ENCODE measurements around the gene JPT1.
A peak's percentile ranks its signal among the peaks of the same experiment; 100 is the strongest.

The JPT1 gene, protein sequence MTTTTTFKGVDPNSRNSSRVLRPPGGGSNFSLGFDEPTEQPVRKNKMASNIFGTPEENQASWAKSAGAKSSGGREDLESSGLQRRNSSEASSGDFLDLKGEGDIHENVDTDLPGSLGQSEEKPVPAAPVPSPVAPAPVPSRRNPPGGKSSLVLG

DNA sequence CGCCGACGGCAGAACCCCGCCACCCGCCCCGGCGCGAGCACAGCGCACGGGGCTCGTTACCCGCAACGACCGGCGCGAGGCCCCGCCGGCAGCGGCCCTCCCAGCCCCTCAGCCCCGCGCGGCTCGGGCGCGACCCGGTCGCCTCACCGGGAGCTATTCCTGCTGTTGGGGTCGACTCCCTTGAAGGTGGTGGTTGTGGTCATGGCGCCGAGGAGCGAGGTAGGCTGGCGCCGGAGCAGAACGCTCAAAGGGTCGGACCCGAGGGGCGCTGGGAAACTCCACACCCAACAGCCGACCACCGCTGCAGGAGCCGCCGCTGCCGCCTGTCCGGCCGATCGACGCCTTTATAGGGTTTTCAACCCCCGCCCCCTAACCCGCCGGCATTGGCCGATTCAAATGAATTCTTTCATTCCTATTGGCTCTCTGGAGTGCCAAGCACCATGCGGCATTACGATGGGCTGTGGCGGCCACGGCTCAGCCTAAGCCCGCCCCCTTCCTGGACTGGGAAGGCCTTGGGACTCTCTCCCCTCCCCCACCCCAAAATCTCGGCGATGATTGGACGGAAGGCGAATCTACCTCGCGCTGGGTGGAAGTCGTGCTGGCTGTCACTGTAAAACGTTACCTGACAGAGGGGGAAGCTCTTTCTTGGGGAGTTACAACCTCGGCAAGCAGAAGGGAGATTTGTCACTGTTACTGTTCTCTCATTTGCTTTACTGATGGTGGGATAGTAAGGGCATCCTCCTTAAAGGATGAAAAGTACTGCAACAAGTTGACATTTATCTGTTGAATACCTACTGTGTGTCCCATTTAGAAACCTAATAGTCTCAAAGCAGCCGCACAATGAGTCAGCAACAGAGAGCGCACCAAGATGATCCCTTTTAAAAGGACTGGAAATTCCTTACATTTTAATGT lies at the start of gene JPT1:
Gene JPT1, minus strand, starts transcription at position 318 of the 912 bp plus-strand sequence. Its CDS starts 115 bp downstream, at position 203.
- TF ChIP-seq POLR2A (IDR thresholded peaks at IDR 0.05; ENCODE audit: low read length), result peak; percentile 98
- no peak for TF ChIP-seq GATA1 (IDR thresholded peaks at IDR 0.05; ENCODE audit: low read depth, low read length)
- peak; percentile 98 to 99 for DNase-seq

DNA sequence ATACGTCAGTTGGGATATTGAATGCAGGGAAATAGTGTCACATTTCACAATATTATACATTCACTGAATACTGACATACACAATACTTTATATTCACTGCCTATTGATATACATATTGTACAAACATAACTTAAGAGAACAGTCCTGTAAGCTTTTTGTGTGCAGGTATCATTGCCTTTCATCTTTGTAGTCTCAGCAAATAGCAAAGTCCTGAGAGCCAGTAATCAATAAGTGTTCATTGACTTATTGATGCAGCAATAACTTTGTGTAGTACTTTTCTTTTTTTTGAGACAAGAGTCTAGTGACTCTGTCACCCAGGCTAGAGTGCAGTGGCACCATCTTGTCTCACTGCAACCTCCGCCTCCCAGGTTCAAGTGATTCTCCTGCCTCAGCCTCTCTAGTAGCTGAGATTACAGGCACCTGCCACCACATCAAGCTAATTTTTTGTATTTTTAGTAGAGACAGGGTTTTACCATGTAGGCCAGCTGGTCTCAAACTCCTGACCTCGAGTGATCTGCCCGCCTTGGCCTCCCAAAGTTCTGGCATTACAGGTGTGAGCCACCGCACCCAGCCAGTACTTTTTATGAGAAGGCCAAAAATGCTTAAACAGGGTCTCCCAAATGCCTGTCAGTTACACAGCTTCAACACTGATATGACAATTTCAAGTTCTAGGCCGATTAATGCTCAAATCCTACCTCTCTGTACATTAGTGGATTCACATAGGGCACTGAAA lies 45.7 kb upstream of the JPT1 start:
- no peak for DNase-seq
- TF ChIP-seq GATA1 (IDR thresholded peaks at IDR 0.05; ENCODE audit: low read depth, low read length) (no peak), POLR2A (IDR thresholded peaks at IDR 0.05; ENCODE audit: low read length) (no peak)

DNA sequence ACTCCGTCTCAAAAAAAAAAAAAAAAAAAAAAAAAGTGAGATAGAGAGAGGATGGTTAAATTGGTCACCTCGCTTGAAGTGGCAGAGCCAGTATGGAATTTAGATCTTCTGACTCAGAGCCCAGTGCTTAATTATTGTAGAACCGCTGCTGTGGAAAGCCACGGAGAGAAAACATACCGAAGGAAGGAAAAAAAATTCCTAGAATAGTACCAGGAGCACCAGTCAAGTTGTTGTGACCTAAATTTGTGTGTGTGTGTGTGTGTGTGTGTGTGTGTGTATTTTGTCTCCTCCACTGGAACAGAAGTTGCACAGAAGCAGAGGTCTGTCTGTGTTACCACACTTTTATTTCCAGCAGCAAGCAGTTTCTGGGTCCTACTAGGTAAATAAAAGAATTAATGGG lies 40.6 kb upstream of the JPT1 start:
- no peak for TF ChIP-seq GATA1 (IDR thresholded peaks at IDR 0.05; ENCODE audit: low read depth, low read length)
- TF ChIP-seq POLR2A (IDR thresholded peaks at IDR 0.05; ENCODE audit: low read length), result no peak
- DNase-seq, result no peak

DNA sequence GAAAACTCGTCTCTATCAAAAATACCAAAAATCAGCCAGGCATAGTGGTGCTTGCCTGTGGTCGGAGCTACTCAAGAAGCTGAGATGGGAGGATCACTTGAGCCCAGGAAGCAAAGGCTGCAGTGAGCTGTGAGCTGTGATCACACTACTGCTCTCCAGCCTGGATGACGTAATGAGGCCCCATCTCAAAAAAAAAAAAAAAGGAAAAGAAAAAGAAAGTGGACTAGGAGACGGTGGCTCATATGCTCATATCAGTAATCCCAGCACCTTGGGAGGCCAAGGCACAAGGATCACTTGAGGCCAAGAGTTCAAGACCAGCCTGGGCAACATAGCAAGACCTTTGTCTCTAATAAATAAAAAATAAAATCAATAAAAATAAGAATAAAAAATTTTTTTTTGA lies 37.3 kb upstream of the JPT1 start:
- no peak for TF ChIP-seq POLR2A (IDR thresholded peaks at IDR 0.05; ENCODE audit: low read length)
- no peak for TF ChIP-seq GATA1 (IDR thresholded peaks at IDR 0.05; ENCODE audit: low read depth, low read length)
- DNase-seq, result peak; percentile 20 to 39

DNA sequence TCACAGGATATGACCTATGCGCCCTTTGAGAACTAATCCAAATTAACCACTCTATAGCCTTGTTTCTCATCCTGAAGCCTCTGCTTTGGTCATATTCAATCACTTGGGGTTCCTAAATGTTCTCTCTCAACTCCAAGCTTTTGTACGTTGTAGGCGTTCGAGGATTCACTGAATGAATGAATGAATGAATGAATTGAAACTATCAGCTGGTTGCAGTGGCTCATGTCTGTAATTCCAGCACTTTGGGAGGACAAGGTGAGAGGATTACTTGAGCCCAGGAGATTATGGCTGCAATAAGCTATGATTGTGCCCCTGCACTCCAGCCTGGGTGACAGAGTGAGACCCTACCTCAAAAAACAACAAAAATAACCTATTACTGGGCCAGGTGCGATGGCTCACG lies 34.3 kb upstream of the JPT1 start:
- no peak for DNase-seq
- TF ChIP-seq GATA1 (IDR thresholded peaks at IDR 0.05; ENCODE audit: low read depth, low read length) (no peak), POLR2A (IDR thresholded peaks at IDR 0.05; ENCODE audit: low read length) (no peak)

DNA sequence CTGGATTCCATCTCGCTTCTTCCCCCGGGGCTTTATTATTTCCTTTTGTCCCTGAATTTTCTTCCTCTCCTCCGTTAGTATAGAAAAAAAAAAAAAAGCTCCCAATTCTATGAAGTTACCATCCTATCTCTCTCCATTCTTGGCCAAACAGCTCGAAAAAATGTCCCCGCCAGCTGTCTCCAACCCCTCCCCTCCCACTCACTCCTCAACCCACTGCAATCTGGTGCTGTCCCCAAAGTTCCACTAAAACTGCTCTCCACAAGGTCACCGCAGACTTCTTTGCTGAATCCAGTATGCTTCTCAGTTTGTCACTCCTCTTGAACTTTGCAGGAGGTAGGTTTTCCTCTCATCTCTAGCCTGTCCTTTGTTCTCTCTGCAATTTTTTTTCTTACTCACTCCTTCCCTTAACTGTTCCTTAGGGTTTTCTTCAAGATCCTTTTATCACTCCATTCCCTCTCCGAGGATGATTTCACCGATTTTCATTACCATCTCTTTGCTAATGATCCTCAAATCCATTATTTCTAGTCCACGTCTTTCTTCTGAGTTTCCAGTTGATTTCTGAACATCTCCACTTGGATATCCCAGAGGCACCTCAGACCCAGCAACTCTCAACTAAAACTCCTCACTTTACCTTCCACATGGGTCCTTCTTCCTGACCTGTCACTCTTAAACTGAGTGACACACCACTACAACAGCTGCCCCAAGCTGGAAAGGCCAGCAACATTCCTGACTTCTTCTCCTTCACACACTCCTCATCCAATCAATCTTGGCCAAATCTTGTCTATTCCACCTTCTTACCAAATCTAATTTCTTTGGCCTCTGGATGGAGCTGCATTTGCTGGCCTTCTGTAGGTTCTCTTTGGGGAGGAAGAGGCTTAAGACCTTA lies 29.9 kb upstream of the JPT1 start:
- no peak for DNase-seq
- TF ChIP-seq GATA1 (IDR thresholded peaks at IDR 0.05; ENCODE audit: low read depth, low read length) (no peak), POLR2A (IDR thresholded peaks at IDR 0.05; ENCODE audit: low read length) (no peak)

DNA sequence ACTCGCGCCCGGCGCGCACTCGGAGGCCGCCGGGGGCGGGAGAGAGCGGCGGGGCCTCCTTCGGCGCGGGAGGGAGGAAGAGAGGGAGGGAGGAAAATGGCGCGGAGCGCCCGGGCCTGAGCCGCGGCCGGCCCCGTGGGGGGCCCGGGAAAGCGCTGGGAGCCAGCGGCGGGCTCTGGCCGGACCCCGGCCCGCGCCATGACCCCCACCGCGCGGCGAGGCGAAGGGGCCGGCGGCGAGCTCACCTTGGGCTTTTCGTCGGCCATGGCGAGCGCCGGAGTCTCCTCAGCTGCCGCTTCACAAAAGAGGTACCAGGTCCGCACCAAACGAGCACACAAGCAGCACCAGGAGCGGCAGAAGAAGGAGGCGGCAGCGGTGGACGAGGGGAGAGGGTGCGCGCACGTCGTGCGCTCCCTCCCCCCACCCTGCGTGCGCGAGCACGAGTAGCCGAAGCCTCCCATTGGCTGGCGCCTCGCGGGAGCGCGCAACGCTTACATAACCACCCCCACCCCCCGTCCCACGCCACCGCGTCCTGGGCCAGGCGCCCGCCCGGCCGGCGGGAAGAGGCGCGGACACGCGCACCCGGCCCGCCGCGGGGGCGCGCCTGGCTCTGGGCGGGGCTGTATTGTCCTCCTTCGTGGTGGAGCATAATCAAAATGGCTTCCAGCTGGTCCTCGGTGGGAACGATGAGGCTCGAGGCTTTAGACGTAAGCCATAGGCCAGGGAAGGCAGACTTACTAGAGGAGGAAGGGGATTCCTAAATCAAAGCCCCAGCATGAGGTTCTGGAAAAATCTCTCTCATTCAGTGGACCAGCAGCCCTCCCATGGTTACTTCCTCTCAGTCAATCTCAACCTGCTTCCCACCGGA lies 28.5 kb upstream of the JPT1 start, which contains the start of gene SUMO2:
Gene SUMO2, minus strand, starts transcription at position 391 of the 868 bp plus-strand sequence. Its CDS starts 125 bp downstream, at position 266.
- no peak for TF ChIP-seq GATA1 (IDR thresholded peaks at IDR 0.05; ENCODE audit: low read depth, low read length)
- TF ChIP-seq POLR2A (IDR thresholded peaks at IDR 0.05; ENCODE audit: low read length), result peak; percentile 87
- peak; percentile 98 to 99 for DNase-seq

DNA sequence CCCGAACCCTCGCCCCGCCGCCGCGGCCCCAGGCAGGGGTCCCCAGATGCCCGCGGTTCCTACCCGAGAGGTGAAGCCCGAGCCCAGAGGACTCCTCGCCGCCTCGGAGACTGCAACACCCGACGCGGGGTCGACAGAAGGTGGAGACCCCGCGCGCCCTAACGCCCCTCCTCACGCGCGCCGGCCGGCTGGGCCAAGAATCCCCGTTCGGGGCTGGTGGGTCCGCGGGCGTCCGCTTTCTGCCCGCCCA lies 27.9 kb upstream of the JPT1 start:
- TF ChIP-seq GATA1 (IDR thresholded peaks at IDR 0.05; ENCODE audit: low read depth, low read length), result no peak
- no peak for TF ChIP-seq POLR2A (IDR thresholded peaks at IDR 0.05; ENCODE audit: low read length)
- no peak for DNase-seq

DNA sequence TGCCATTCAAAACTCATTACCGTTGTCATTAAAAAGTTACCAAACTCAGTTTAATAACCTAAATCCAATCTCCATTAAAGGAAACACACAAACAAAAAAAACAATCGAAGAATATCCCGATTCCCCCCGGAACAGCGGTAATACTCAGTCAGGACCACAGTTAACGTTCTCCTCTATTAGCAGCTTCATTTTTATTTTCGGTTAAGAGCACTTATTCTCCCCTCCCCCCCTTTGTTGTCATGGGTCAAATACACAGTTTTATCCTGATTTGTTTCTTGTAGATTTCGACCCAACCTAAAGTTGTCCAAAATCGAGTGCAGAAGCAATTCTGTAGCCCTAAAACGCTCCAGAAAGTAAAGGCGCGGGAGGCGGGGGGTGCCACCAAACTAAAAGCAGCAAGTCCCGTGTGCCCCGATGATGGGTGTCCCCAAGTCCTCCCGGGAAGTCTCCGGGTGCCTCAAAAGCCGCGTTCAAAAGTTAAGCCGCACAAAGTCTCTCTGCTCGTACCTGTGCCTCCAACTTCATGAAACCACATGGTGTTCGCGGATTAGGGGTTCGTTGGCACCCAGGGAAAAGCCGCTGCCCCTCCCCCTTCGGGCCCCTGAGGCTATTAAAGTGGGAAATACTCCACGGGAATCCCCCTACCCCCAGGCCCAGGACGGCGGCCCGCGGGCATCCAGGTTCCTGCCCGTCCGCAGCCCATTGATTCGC lies 27.5 kb upstream of the JPT1 start:
- peak; percentile 61 to 68 for DNase-seq
- TF ChIP-seq GATA1 (IDR thresholded peaks at IDR 0.05; ENCODE audit: low read depth, low read length) (no peak), POLR2A (IDR thresholded peaks at IDR 0.05; ENCODE audit: low read length) (no peak)

DNA sequence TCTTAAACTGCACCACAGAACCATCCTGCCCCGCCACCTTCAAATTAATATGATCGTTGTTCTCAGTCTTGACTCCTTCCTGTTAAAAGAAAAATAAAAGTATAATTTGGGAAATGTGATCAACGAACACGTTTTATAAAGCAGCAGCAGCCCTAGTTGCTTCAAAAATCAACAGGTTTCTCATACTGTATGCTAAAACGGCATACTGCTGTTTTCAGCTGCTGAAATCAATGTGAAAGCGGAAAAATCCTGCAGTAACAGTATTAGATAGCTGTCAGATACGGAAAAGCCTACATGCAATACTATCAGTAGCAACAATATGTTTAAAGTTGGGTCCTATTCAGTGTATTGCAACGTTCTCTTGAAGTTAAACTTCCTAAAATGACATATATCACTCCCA lies 26.8 kb upstream of the JPT1 start:
- TF ChIP-seq GATA1 (IDR thresholded peaks at IDR 0.05; ENCODE audit: low read depth, low read length) (no peak), POLR2A (IDR thresholded peaks at IDR 0.05; ENCODE audit: low read length) (no peak)
- DNase-seq, result peak; percentile 43 to 54

DNA sequence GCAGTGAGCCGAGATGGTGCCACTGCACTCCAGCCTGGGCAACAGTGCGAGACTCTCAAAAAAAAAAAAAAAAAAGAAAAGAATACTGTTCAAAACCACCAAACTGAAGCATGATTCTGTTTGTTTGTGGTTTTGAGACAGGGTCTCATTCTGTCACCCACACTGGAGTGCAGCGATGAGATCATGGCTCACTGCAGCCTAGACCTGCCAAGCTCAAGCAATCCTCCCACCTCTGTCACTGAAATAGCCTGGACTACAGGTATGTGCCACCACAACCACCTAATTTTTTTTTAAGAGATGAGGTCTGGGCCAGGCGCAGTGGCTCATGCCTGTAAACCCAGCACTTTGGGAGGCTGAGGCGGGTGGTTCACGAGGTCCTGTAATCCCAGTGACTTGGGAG lies 24.1 kb upstream of the JPT1 start:
- no peak for TF ChIP-seq GATA1 (IDR thresholded peaks at IDR 0.05; ENCODE audit: low read depth, low read length)
- TF ChIP-seq POLR2A (IDR thresholded peaks at IDR 0.05; ENCODE audit: low read length), result no peak
- no peak for DNase-seq

DNA sequence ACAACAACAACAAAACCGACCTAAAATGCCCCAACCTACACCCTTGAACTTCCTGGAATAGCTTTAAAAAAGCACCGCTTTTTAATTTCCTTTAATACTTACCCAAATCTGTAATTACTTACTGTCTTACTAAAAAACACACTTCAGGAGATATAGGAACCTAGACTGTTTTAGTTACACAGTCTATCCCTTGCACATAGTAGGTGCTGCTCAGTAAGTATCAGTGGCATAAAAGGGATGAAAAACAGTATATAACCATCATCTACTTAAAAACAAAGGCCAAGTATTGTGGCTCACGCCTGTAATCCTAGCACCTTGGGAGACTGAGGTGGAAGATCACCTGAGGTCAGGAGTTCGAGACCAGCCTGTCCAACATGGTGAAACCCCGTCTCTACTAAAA lies 22.3 kb upstream of the JPT1 start:
- TF ChIP-seq POLR2A (IDR thresholded peaks at IDR 0.05; ENCODE audit: low read length) (no peak), GATA1 (IDR thresholded peaks at IDR 0.05; ENCODE audit: low read depth, low read length) (no peak)
- no peak for DNase-seq
